HG03095 (cell line): ENCODE measurements around the gene RPS25.
"Not testable (repeated sequence)": the region's sequence is repeated elsewhere in the genome, so short reads cannot be mapped to it uniquely, and the experiment has no call there.

ENCODE experiments used
- ATAC-seq: cut with Tn5 transposase; IDR thresholded peaks from one replicate; pipeline ENCODE4 v1.9.1; 2021; ENCODE audit warnings: moderate library complexity; ENCODE audit not compliant: unreplicated experiment

RPS25 gene

GRCh38 chr11:119018074-119018938 lies at the start of gene RPS25, which contains the start of gene TRAPPC4:
Gene RPS25, minus strand, starts transcription at chr11:119018343. Its CDS starts 59 bp downstream, at chr11:119018284.
Gene TRAPPC4, plus strand, starts transcription at chr11:119018766. Its CDS starts 30 bp downstream, at chr11:119018796.
- ATAC-seq = peak; percentile 94

GRCh38 chr11:119067371-119068222 lies 49.5 kb upstream of the RPS25 start, which contains the start of gene VPS11:
Gene VPS11, plus strand, starts transcription at chr11:119067818. Its CDS starts 6 bp downstream, at chr11:119067824.
- peak; percentile 88 for ATAC-seq

DNA sequence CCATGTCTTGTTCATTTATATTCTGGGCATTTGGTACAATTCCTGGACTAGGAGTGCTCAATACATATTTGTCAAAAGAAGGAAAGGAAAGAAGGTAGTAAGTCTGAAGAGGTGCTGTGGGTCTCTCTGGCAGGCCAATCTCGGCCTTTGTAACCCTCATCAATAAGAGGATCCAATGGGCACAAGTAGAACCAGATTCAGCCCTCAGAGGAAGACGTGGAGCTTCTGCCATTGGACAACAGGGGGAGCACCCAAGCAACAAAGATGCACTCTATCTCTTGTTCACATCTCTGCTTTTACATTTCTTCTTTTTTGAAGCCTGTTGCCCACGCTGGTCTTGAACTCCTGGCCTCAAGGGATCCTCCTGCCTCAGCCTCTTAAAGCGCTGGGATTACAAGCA lies 47.2 kb upstream of the RPS25 start:
- ATAC-seq = no peak

DNA sequence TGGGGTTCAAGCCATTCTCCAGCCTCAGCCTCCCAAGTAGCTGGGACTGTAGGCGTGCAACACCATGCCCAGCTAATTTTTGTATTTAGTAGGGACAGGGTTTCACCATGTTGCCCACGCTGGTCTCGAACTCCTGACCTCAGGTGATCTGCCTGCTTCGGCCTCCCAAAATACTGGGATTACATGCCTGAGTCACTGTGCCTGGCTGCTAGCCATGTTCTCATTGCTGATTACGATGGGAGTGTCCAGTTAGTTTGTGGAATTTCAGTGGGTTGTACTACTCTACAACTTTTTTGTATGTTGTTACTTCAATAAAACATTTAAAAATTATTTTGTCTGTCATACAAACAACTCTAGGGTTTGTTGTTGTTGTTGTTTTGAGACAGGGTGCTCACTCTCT lies 44.6 kb upstream of the RPS25 start:
- no peak for ATAC-seq

- no peak for ATAC-seq
Measured at GRCh38 chr11:119061256-119061655, 43.1 kb upstream of the RPS25 start.

DNA sequence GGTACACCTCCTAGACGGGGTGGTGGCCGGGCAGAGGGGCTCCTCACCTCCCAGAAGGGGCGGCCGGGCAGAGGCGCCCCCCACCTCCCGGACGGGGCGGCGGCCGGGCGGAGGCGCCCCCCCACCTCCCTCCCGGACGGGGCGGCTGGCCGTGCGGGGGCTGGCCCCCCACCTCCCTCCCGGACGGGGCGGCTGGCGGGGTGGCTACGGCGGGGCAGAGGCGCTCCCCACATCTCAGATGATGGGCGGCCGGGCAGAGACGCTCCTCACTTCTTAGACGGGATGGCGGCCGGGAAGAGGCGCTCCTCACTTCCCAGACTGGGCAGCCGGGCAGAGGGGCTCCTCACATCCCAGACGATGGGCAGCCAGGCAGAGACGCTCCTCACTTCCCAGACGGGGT lies 41.0 kb upstream of the RPS25 start:
- ATAC-seq = not testable (repeated sequence)

GRCh38 chr11:119057000-119057769 lies 39.0 kb upstream of the RPS25 start, which contains the start of gene HYOU1:
Gene HYOU1, minus strand, starts transcription at chr11:119057205. Its CDS starts 1,045 bp downstream, at chr11:119056160.
- peak; percentile 88 for ATAC-seq

GRCh38 chr11:119056421-119056999 lies 38.4 kb upstream of the RPS25 start:
- ATAC-seq = peak; percentile 7

DNA sequence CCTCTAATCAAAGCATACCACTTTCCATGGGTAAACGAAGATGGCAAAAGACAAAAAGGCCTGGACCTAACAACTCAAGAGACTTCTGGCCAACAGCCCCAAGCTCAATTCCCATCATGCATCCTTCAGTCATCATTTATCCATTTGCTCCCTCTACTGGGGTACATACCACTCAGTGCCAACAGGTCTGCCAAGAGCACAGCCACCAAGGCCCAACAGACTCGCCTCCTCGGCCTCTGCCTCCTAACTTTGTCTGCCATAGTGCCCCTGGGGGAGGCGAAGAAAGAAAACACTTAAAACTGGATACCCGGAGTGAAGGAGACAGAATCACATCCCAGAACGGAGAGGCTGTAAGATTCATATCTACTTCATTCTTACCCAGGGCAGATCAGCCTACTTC lies 37.8 kb upstream of the RPS25 start:
- no peak for ATAC-seq

DNA sequence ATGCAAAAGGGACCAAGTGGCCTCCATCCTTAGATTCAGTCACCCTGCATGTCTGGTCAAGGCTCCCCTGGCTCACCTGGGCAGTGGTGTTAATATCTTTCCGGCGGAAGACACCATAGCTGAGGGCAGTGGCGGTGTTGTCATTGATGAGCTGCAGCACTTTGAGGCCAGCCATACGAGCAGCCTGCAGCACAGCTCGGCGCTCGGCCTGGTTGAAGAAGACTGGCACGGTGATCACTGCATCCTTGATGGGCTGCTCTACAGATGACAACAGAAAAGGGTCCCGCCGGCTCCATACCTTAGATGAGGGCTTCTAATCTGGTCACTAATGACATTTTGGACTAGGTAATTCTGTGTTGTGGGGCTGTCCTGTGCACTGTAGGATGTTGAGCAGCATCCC lies 36.3 kb upstream of the RPS25 start:
- ATAC-seq = no peak

- ATAC-seq = no peak
Measured at GRCh38 chr11:119052163-119052814, 34.1 kb upstream of the RPS25 start.

- peak; percentile 50 for ATAC-seq
Measured at GRCh38 chr11:119051440-119052162, 33.5 kb upstream of the RPS25 start.

- ATAC-seq = no peak
Measured at GRCh38 chr11:119049081-119049480, 30.9 kb upstream of the RPS25 start.

GRCh38 chr11:119048644-119049043 lies 30.5 kb upstream of the RPS25 start:
- ATAC-seq = no peak

DNA sequence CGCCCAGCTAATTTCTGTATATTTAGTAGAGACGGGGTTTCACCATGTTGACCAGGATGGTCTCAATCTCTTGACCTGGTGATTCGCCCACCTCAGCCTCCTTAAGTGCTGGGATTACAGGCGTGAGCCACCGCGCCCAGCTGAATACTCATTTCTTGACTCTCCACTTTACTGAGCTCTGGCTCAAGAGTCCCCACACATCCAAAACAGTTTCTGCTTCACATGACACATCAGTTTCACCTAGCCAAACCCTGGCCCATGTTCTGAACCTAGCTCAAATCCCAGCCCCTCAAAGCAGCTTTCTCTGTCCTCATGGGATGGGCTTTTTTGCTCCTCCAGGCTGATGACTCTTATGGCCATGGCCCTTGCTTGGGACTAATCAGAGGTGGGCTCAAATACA lies 29.1 kb upstream of the RPS25 start:
- no peak for ATAC-seq

DNA sequence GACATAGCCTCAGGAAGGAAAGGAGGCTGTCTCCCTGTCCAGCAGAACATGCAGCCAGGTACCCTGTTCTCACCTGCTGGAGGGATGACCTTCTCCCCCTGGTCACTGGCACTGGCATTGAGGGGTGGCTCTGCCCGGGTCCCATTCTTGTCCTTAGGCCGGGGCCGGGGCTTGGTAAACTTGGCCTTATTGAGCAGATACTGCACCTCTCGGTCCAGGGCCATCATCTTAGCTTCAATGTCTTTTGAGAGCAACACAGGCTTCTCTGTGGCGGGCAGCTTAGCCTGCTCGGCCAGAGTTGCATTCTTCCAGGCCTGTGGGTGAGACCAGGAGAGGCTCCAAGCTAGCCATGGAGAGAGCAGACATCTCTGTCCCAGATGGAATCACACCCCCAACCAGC lies 28.3 kb upstream of the RPS25 start:
- no peak for ATAC-seq

DNA sequence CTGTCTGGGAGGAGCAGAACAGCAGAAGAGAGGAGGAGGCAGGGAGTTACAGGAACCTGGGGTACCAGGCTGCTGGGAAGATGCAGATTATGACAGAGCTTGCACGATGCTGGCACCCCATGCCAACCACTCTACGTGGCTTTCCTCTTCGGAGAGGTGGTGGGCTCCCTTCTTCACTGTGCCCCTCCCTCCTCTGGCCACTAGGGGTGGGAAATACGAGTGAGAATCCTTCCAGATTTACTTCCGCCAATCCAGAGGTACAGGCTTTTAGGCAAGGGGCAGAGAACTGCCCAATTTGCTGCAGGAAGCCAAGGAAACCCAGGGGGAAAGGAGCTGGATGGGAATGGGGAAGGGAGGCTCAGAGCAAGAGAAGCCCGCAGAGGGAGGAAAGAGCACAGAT lies 26.6 kb upstream of the RPS25 start:
- ATAC-seq = no peak

DNA sequence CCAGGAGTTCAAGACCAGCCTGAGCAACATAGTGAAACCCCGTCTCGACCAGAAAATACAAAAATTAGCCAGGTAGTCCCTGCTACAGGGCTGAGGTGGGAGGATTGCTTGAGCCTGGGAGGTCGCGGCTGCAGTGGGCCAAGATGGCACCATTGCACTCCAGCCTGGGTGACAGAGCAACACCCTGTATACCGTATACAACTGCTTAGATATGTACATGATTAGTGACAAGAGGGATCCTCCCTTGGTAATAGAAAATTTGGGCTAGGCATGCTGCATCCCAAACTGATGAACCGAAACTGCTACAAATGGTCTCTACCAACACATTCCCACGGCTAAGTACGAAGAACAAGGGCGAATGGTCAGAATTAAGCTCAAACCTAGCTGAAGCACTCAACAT lies 24.8 kb upstream of the RPS25 start:
- no peak for ATAC-seq

DNA sequence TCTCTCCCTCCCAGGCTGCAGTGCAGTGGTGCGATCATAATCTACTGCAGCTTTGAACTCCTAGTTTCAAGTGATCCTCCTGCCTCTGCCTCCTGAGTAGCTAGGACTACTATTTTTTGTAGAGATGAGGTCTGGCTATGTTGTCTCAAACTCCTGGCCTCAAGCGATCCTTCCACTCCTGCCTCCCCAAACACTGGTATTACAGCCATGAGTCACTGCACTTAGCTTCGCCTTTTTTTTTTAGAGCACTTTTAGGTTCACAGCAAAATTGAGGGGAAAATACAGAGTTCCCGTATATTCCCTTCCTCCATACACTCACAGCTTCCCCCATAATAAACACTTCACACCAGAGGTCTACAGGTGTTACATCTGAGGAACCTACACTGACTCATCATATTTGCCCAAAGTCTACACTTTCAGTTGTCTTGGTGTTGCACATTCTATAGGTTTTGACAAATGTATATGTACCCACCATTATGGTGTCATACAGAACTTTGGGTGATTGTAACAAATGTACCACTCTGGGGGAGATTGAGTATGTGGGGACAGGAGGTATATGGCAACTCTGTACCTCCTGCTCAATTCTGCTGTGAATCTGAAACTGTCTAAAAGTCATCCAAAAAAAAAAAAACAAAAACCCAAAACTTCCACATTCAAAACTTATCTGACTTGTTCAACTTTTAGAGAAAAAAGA lies 23.8 kb upstream of the RPS25 start:
- ATAC-seq = no peak
